Chondrocyte (in vitro differentiated cells): Measurements from ENCODE around the gene LRFN2. TPM values are rescaled to one million over a fixed set of nuclear protein-coding genes. Genes with fewer than 3 reads are reported as not detected.

Experiments
- DNase-seq: peaks from one replicate; pipeline ENCODE4 v3.0.0; 2021; ENCODE audit warnings: mixed read lengths, low spot score
- H3K27ac Mint-ChIP-seq: one replicate; pipeline ENCODE4 v1.8.0; 2021; ENCODE audit warnings: mild to moderate bottlenecking, moderate library complexity, mixed read lengths; ENCODE audit not compliant: unreplicated experiment
- H3K27me3 Mint-ChIP-seq: 2 replicates; pipeline ENCODE4 v1.8.0; 2021; ENCODE audit warnings: low read depth, mixed read lengths
- H3K36me3 Mint-ChIP-seq: 2 replicates; pipeline ENCODE4 v1.8.0; 2021; ENCODE audit warnings: low read depth, mixed read lengths
- H3K4me1 Mint-ChIP-seq: 2 replicates; pipeline ENCODE4 v1.8.0; 2021; ENCODE audit warnings: low read depth, mild to moderate bottlenecking, mixed read lengths
- H3K4me3 Mint-ChIP-seq: one replicate; pipeline ENCODE4 v1.8.0; 2021; ENCODE audit warnings: mild to moderate bottlenecking, moderate library complexity, mixed read lengths; ENCODE audit not compliant: unreplicated experiment
- H3K9me3 Mint-ChIP-seq: 2 replicates; pipeline ENCODE4 v1.8.0; 2021; ENCODE audit warnings: low read depth, mixed read lengths
- total RNA-seq: library from RNA; stranded (reverse); gene quantifications from 3 replicates; pipeline ENCODE4 v1.2.1, GENCODE V29; 2021
- TF ChIP-seq, protein P1 (sequence below): fragments of 200-600 bp; sonication (generic); IDR thresholded peaks from 2 replicates; pipeline ENCODE4 v1.5.0; 2021; ENCODE audit warnings: antibody characterized with exemption, mild to moderate bottlenecking, moderate library complexity

LRFN2 gene
- total RNA-seq, 1 donor from 2014 or later: 0.05 TPM

DNA sequence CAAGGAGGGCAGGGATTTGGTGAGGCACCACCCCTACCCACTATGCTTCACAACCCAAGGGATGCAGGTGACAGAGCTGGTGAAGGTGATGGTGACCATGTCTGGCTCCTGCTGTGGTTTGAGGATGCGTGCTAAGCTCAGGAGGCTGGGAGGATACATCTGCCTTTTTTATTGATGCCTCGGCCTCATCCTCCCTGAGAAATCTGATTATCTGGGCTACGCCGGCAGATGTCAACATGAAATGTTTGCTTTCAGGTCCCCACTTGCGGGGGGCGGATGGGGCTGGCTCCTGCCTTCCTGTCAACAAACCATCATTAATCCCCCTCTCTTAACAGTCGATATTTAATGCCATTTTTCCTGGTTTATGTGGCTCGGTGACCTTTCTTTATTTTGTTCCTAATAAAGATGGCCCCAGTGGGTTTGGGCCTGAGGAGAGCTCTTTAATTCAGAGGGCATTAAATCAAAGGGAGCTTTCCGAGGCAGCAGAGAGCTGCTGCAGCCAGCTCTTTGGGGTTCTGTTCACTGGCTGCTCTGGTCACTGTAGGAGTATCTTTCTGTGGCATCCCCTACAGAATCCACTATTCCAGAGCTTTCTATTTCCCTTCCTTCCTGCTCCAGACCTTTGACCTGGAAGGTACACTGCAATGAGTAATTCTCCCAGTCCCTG, 33.5 kb upstream of the LRFN2 start:
- H3K36me3 Mint-ChIP-seq: no peaks in the 10 kb centered on the region
- no peak for DNase-seq
- peaks cover 5% of the 10 kb centered on the region for H3K9me3 Mint-ChIP-seq
- H3K27ac Mint-ChIP-seq: no peak overlapping the region
- TF ChIP-seq, protein P1, sequence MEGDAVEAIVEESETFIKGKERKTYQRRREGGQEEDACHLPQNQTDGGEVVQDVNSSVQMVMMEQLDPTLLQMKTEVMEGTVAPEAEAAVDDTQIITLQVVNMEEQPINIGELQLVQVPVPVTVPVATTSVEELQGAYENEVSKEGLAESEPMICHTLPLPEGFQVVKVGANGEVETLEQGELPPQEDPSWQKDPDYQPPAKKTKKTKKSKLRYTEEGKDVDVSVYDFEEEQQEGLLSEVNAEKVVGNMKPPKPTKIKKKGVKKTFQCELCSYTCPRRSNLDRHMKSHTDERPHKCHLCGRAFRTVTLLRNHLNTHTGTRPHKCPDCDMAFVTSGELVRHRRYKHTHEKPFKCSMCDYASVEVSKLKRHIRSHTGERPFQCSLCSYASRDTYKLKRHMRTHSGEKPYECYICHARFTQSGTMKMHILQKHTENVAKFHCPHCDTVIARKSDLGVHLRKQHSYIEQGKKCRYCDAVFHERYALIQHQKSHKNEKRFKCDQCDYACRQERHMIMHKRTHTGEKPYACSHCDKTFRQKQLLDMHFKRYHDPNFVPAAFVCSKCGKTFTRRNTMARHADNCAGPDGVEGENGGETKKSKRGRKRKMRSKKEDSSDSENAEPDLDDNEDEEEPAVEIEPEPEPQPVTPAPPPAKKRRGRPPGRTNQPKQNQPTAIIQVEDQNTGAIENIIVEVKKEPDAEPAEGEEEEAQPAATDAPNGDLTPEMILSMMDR: no peak
- no peaks in the 10 kb centered on the region for H3K4me1 Mint-ChIP-seq
- H3K27me3 Mint-ChIP-seq: peaks cover 40% of the 10 kb centered on the region
- H3K4me3 Mint-ChIP-seq: no peak overlapping the region

DNA sequence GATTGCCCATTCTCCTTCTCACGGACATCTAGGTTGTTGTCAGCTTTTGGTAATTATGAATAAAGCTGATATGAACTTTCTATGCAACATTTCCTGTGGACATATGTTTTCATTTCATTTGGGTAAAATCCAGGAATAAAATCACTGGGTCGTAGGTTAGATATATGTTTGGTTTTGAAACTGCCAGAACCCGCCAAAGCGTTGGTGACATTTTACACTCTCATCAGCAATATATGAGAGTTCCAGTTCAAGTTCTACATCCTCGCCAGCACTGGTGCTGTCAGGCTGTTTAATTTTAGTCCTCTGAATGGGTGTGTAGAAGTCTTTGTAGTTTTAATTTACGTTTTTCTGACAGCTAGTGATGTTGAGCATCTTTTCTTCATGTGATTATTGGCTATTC, 27.5 kb upstream of the LRFN2 start:
- H3K36me3 Mint-ChIP-seq: no peaks in the 10 kb centered on the region
- no peak overlapping the region for H3K4me3 Mint-ChIP-seq
- H3K9me3 Mint-ChIP-seq: peaks cover 2% of the 10 kb centered on the region
- DNase-seq: no peak
- peaks cover 58% of the 10 kb centered on the region for H3K27me3 Mint-ChIP-seq
- H3K27ac Mint-ChIP-seq: no peak overlapping the region
- TF ChIP-seq, protein P1: no peak
- H3K4me1 Mint-ChIP-seq: no peaks in the 10 kb centered on the region

DNA sequence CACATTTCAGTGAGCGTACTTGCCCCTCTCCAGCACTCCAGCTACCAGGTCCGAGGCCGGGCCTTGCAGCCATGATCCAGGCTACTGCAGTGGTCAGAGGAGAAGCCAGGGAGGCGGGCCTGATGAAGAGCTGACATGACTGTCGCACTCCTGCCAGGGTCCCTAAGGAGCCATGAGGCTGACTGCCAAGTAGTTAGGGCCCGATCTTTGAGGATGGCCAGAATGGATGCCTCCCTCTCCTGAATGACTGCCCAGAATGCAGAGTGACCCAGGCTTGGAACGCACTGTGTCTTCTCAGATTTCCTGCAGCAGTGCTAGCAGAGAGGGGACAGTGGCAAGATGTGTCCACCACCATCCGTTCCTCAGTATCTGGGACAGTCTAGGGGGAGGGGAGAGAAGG, 24.7 kb upstream of the LRFN2 start:
- no peaks in the 10 kb centered on the region for H3K9me3 Mint-ChIP-seq
- no peak overlapping the region for H3K4me3 Mint-ChIP-seq
- no peaks in the 10 kb centered on the region for H3K4me1 Mint-ChIP-seq
- TF ChIP-seq, protein P1: no peak
- H3K27me3 Mint-ChIP-seq: peaks cover 56% of the 10 kb centered on the region
- DNase-seq: no peak
- no peak overlapping the region for H3K27ac Mint-ChIP-seq
- no peaks in the 10 kb centered on the region for H3K36me3 Mint-ChIP-seq

DNA sequence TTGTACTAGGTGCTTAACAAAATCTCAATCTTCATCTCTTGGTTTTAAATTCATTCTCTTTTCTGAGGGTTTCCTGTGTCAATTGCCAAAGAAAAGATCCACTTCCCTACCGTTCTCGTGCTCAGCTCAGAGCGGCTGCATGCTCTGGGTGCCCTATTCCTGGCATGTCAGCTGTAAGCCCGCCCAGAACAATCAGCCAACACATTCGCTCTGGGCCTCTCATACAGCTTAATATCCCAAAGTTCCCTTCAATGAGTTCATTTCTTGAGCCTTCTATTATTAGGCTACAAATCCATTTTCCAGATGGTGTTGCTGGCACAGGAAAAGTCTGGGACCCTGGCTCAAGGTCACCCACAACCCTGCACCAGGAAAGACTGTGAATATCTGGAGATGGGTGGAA, 24.3 kb upstream of the LRFN2 start:
- Mint-ChIP-seq H3K27me3 (peaks cover 52% of the 10 kb centered on the region), H3K27ac (no peak overlapping the region), H3K36me3 (no peaks in the 10 kb centered on the region), H3K4me1 (no peaks in the 10 kb centered on the region), H3K4me3 (no peak overlapping the region), H3K9me3 (no peaks in the 10 kb centered on the region)
- TF ChIP-seq, protein P1: no peak
- DNase-seq: no peak

DNA sequence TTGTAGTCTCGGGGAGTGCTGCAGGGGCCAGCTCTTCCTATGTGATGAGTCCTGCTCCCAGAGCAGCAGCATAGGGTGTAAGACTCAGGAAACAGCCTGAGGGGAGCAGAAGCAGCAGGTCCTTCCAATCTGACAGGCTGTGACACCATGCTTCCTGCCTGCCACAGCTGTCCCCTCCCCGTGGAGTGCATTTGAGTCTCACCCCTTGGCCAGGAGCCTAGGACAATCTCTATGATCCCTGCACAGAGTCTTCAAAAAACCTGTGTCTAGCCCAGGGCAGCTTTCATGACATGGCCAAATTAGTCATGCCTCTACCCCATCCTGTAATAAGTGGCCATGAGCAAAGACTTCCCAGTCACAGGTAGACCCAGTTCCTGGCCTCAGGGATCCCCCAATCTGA, 23.1 kb upstream of the LRFN2 start:
- Mint-ChIP-seq H3K4me1 (no peaks in the 10 kb centered on the region), H3K27me3 (peaks cover 62% of the 10 kb centered on the region), H3K4me3 (no peak overlapping the region), H3K36me3 (no peaks in the 10 kb centered on the region), H3K9me3 (no peaks in the 10 kb centered on the region), H3K27ac (no peak overlapping the region)
- TF ChIP-seq, protein P1: no peak
- DNase-seq: no peak
